ENCODE measurements around the gene BCL2L1. TPM values are rescaled to one million over a fixed set of nuclear protein-coding genes. Genes with fewer than 3 reads are reported as not detected.

The BCL2L1 gene
- total and polyA plus RNA-seq, 2 experiments from 2014 or later: 42.4 to 110 TPM

DNA sequence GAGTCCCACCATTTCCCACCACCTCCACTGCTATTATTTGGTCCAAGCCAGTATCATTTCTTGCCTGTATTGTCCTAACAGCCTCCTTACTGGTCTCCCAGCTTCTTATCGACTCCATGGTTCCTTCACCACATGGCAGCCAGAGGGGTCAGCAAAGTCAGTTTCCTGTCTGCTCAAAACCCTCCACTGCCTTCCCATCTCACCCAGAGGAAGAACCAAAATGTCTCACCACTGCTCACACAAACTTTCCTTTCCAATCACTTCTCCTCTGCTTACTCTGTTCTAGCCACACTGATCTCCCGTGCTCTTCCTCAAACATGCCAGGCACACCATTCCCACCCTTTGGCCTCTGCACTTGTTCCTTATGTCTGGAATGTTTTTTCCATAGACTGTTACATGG is 39.7 kb downstream of the BCL2L1 start (continued):
- TF ChIP-seq ZNF462 (CRISPR knock-in tag; IDR thresholded peaks at IDR 0.05): no peak
- no peak for TF ChIP-seq EZH2 (IDR thresholded peaks at IDR 0.05; ENCODE audit: low read depth, unreplicated experiment)
- no peak for TF ChIP-seq REST (IDR thresholded peaks at IDR 0.05; ENCODE audit: unreplicated experiment)

DNA sequence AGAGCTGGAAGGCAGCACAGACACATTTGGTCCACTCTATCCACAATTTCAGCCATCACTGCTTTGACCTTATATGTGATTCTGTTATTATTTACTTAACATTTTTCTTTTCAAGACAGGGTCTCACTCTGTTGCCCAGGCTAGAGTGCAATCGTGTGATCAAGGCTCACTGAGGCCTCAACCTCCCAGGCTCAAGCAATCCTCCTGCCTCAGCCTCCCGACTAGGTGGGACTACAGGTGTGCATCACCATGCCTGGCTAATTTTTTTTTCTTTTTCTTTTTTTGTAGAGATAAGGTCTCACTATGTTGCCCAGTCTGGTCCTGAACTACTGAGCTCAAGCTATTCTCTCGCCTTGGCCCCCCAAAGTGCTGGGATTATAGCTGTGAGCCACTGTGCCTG is 40.3 kb downstream of the BCL2L1 start:
- peaks cover 9% of the 10 kb centered on the region; the same call in 1 of the 2 replicates for H3K9me2 ChIP-seq (ENCODE audit: insufficient read depth)
- ATAC-seq (no peak), DNase-seq (ENCODE audit: low spot score) (no peak)
- peaks cover 23% of the 10 kb centered on the region for H3K4me1 Mint-ChIP-seq
- H3K79me2 ChIP-seq (replicated peaks; ENCODE audit: insufficient read depth): peaks cover 77% of the 10 kb centered on the region
- no peak overlapping the region for H3K4me3 ChIP-seq
- H3K27me3 Mint-ChIP-seq (ENCODE audit: insufficient read depth, low read depth, poor library complexity): peaks cover 3% of the 10 kb centered on the region
- no peaks in the 10 kb centered on the region for H3K9me3 Mint-ChIP-seq
- no peak overlapping the region for H2AFZ ChIP-seq
- peaks cover 23% of the 10 kb centered on the region for H3K36me3 Mint-ChIP-seq (ENCODE audit: low read depth)
- peaks cover 25% of the 10 kb centered on the region for H3K4me1 ChIP-seq (ENCODE audit: insufficient read depth)
- H3K27ac Mint-ChIP-seq: no peak overlapping the region
- 0 out of 2 replicates have a peak, but pooled peaks cover 6% of the 10 kb centered on the region for H3K36me3 ChIP-seq (ENCODE audit: insufficient read depth)
- no peaks in the 10 kb centered on the region for H3K27me3 ChIP-seq (ENCODE audit: insufficient read depth)
- H3F3A ChIP-seq (replicated peaks; ENCODE audit: low read depth): peaks cover 33% of the 10 kb centered on the region
- H3K4me3 Mint-ChIP-seq: no peak overlapping the region
- peaks cover 30% of the 10 kb centered on the region for H4K20me1 ChIP-seq (replicated peaks; ENCODE audit: insufficient read depth)
- TF ChIP-seq, protein P1, sequence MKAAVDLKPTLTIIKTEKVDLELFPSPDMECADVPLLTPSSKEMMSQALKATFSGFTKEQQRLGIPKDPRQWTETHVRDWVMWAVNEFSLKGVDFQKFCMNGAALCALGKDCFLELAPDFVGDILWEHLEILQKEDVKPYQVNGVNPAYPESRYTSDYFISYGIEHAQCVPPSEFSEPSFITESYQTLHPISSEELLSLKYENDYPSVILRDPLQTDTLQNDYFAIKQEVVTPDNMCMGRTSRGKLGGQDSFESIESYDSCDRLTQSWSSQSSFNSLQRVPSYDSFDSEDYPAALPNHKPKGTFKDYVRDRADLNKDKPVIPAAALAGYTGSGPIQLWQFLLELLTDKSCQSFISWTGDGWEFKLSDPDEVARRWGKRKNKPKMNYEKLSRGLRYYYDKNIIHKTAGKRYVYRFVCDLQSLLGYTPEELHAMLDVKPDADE (IDR thresholded peaks at IDR 0.05): no peak
- TF ChIP-seq CTCF (conservative IDR thresholded peaks at IDR 0.05; ENCODE audit: low read depth in 2 of 2) (no peak), EZH2 (IDR thresholded peaks at IDR 0.05; ENCODE audit: low read depth, unreplicated experiment) (no peak)
- peak overlapping the region; percentile 62 for H3K27ac ChIP-seq (ENCODE audit: low read depth)
- H3K4me2 ChIP-seq: no peak overlapping the region

All from GM23338 (cell line).